Ovary (tissue), 9 donors: ENCODE data around the gene MMEL1. TPM values are rescaled to one million over a fixed set of nuclear protein-coding genes. Genes with fewer than 3 reads are reported as not detected.

Experiments used
- DNase-seq, 5 donors: peaks; one replicate each; pipeline ENCODE4 v3.0.0-alpha.2; 2019 to 2020
- H3K27ac ChIP-seq, 2 donors: fragments of 200-600 bp; one replicate each; pipeline versions ENCODE4 v1.5.1 to v1.8.0; 2019 to 2022
- H3K27me3 ChIP-seq: fragments of 200-600 bp; one replicate; pipeline ENCODE4 v1.8.0; 2022
- H3K36me3 ChIP-seq: fragments of 200-600 bp; sonication (generic); one replicate; pipeline ENCODE4 v1.5.1; 2019
- H3K4me1 ChIP-seq: one replicate; pipeline ENCODE4 v1.8.1; 2013; ENCODE audit warnings: mild to moderate bottlenecking, moderate library complexity; ENCODE audit not compliant: insufficient read depth
- H3K4me3 ChIP-seq: fragments of 200-600 bp; sonication (generic); one replicate; pipeline ENCODE4 v1.5.1; 2017
- H3K9me3 ChIP-seq, 2 donors: fragments of 200-600 bp in 1 of 2; sonication (generic) in 1 of 2; one replicate each; pipeline versions ENCODE4 v1.5.1 to v1.8.1; 2013 to 2019; ENCODE audit warnings: mild to moderate bottlenecking in 1 of 2, moderate library complexity in 1 of 2
- CTCF ChIP-seq, 3 donors: fragments of 450-650 bp in 2 of 3; fragments of 200-600 bp in 1 of 3; IDR thresholded peaks; one replicate each; pipeline versions ENCODE4 v1.5.1 to v1.8.0; 2016 to 2022; ENCODE audit warnings: antibody characterized with exemption in 3 of 3, mild to moderate bottlenecking in 1 of 3
- EP300 ChIP-seq: sonication (generic); formaldehyde crosslinking; IDR thresholded peaks from one replicate; pipeline ENCODE4 v1.6.1; 2017; ENCODE audit warnings: antibody characterized with exemption
- POLR2A ChIP-seq: fragments of 450-650 bp; IDR thresholded peaks from one replicate; pipeline ENCODE4 v1.6.1; 2017; ENCODE audit warnings: antibody characterized with exemption, mild to moderate bottlenecking, moderate library complexity
- WGBS, 3 donors: extraction: QIAGEN DNeasy Blood & Tissue Kit in 1 of 3; methylation state at CpG; one replicate each; pipeline versions ENCODE4 v1.1.5 to v1.1.7; 2013 to 2017; 5-methylcytosine and 5-hydroxymethylcytosine counted together
- intact Hi-C, 4 donors: fragments of 100-400 bp; cut with DNase I; formaldehyde crosslinking; loops; one replicate each; pipeline versions ENCODE4 v1.11.0 to v1.15.1; 2022 to 2023
- polyA plus RNA-seq, 2 donors: library from polyadenylated mRNA; stranded (reverse); fragments of 200-250 nt in 1 of 2; fragments of 350-450 nt in 1 of 2; fragmentation: Illumina TruSeq in 1 of 2; extraction: RNeasy Lipid Tissue Mini Kit (QIAGEN cat#74804) in 1 of 2; gene quantifications; one replicate each; pipeline ENCODE4 v1.2.3, GENCODE V29; 2013 to 2014
- total RNA-seq, 7 donors: library from RNA; depleted of rRNA in 2 of 7; stranded (reverse); fragments of >200 nt in 2 of 7; fragmentation: NEBNext Ultra II Directional in 3 of 7; extraction: Animal tissue kit (Norgen Biotek cat#: 25700) in 3 of 7; gene quantifications; one replicate each; pipeline versions ENCODE4 v1.1.0 to v1.2.4, GENCODE V29; 2016 to 2023
- donor health status: DM: no; HTN: no; CAD: no; lungs with moderate emphysema.
- donor health status: DM: no; HTN: no; CAD: no.
- donor health status: Bipolar disorder and iron deficiency.
- donor health status: DM: yes; HTN: yes; CAD: no.
- donor health status: DM: no; HTN: no; CAD: no.
- donor health status: DM: yes; HTN: yes; CAD: no.

MMEL1 gene
- total and polyA plus RNA-seq, 9 donors, result 0.42 to 7.9 (median 1.1) TPM; not detected in 3

- no peak for TF ChIP-seq EP300
- TF ChIP-seq POLR2A, result no peak
- no peak for TF ChIP-seq CTCF (IDR thresholded peaks at IDR 0.05)
- Histone ChIP-seq H3K27me3 (no peaks in the 10 kb centered on the region), H3K27ac (no peak overlapping the region), H3K4me1 (no peaks in the 10 kb centered on the region), H3K4me3 (no peak overlapping the region), H3K9me3 (no peaks in the 10 kb centered on the region), H3K36me3 (no peaks in the 10 kb centered on the region)
- intact Hi-C loops, result no loop called here
- no peak for DNase-seq
- 82 to 86% (median 84%) methylated on average over 25 of the region's 25 CpGs for WGBS, 3 donors
Observed at GRCh38 chr1:2603521-2604155, 29.2 kb downstream of the MMEL1 start.

GRCh38 chr1:2602866-2603520 is 29.8 kb downstream of the MMEL1 start:
- no peak for DNase-seq
- intact Hi-C loops, result no loop called here
- Histone ChIP-seq H3K36me3 (no peaks in the 10 kb centered on the region), H3K27ac (no peak overlapping the region), H3K4me1 (no peaks in the 10 kb centered on the region), H3K4me3 (no peak overlapping the region), H3K27me3 (no peaks in the 10 kb centered on the region), H3K9me3 (no peaks in the 10 kb centered on the region)
- 69 to 80% (median 76%) methylated on average over 18 of the region's 18 CpGs for WGBS, 3 donors
- TF ChIP-seq CTCF (IDR thresholded peaks at IDR 0.05) (no peak), POLR2A (no peak), EP300 (no peak)

- Histone ChIP-seq H3K9me3 (no peaks in the 10 kb centered on the region), H3K4me3 (no peak overlapping the region), H3K27me3 (no peaks in the 10 kb centered on the region), H3K36me3 (no peaks in the 10 kb centered on the region), H3K4me1 (no peaks in the 10 kb centered on the region), H3K27ac (no peak overlapping the region)
- 74 to 81% (median 76%) methylated on average over 15 of the region's 15 CpGs for WGBS, 3 donors
- DNase-seq, result no peak
- intact Hi-C loops, result no loop called here
- TF ChIP-seq CTCF (IDR thresholded peaks at IDR 0.05) (no peak), EP300 (no peak), POLR2A (no peak)
Observed at GRCh38 chr1:2602311-2602835, 30.4 kb downstream of the MMEL1 start.

- H3K4me3 ChIP-seq, result no peak overlapping the region
- intact Hi-C loops, result no loop called here
- WGBS, 3 donors, result 83 to 89% (median 87%) methylated on average over 18 of the region's 18 CpGs
- no peaks in the 10 kb centered on the region for H3K4me1 ChIP-seq
- no peaks in the 10 kb centered on the region for H3K36me3 ChIP-seq
- no peaks in the 10 kb centered on the region for H3K9me3 ChIP-seq
- TF ChIP-seq CTCF (IDR thresholded peaks at IDR 0.05) (no peak), POLR2A (no peak)
- DNase-seq, result no peak
- H3K27ac ChIP-seq, result no peak overlapping the region
- H3K27me3 ChIP-seq, result no peaks in the 10 kb centered on the region
Observed at GRCh38 chr1:2601721-2602303, 31.0 kb downstream of the MMEL1 start.
